EH (cell line): ENCODE results near the gene CCDC63.

ENCODE experiments used
- DNase-seq: peaks from one replicate; pipeline ENCODE4 v3.0.0-alpha.2; 2015; ENCODE audit warnings: low read depth

The CCDC63 gene

DNA sequence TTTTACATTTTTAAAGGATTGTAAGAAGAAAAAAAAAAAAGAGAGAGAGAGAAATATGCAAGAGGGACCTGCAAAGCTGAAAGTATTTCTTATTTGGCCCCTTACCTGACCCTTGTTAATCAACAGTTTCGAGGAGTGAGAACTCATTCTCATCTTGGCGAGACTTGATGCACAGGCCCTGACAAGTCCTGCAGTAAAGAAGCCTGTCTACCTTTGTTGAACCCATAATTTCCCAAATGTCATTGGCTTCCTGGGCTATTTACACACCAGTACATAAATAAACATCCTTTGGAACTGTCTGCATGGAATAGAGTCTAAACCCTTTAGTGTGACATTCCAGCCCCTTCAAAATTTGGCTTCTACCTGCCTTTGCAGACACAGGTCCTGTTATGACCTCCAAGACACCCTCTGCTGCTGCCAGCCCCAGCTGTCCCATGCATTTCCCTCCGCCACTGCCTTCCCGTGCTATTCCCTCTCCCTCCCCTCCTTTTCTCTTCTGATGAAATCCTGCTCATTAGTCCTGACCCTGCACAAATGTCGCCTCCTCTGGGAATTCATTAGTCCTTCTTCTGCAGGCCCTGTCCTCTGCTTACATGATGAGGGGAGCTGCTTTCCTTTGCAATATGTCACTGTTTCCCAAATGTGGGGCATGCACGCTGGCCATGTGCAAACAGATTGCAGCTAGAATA, 38.5 kb downstream of the CCDC63 start:
- DNase-seq: no peak

DNA sequence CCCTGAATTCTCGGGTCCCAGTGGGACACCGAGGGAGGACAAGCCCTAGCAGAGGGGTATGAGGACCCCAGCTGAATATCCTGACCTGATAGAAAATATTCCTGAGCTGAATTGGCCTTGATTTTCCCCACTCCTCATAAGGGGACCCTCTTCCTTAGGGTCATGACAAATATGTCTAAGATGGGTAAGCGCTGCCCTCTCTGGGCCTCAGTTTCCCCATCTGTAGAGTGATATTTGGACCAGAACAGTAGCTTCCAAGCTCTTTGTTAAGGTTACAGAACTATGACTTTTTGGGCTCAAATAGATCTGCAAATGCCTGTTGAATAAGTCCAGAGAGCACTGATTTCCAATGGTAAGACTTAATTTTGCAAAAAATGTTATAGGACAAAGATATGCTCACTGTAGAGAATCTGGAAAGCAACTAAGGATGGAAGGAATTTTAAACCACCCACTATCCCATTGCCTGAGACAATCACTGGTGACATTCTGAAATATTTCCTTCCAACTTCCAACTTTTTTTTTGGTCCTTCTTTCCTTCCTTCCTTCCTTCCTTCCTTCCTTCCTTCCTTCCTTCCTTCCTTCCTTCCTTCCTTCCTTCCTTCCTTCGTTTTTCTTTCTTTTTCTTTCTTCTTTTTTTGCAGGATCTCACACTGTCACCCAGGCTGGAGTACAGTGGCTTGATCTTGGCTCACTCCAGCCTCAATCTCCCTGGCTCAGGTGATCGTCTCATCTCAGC, 41.6 kb downstream of the CCDC63 start:
- DNase-seq: no peak

DNA sequence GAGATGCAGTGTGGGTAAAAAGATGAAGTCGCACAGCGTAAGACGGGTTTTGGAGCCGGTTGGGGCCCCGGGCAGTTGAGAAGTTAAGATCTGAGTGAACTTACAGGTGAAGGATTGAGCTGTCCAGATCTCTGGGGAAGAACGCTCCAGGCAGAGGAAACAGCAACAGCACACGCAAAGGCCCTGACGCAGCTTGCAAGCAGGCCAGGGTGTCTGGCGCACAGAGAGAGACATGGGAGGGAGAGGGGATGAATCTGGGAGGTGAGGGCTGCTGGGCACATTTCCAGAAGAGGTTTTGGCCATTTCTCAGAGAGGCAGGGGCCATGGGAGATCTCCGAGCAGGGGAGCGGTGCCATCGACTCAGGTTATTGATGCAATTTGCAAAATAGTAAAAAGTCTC, 42.6 kb downstream of the CCDC63 start:
- no peak for DNase-seq

DNA sequence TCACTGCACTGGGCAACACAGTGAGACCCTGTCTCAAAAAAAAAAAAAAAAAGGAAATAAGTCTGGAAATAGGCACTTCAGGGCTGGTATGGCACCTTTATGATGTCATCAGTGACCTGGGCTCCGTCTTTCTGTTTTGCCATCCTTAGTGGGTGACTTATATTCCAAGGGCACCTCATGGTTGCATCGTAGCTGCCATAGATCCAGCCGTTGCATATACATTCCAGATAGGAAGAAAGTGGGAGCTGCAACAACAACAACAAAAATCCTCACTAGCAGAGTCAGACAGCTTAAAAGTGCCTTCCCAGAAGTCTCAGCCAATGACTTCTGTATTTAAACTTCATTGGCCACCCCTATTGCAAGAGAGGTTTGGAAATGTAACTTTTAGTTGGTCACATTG, 47.2 kb downstream of the CCDC63 start:
- DNase-seq: no peak

DNA sequence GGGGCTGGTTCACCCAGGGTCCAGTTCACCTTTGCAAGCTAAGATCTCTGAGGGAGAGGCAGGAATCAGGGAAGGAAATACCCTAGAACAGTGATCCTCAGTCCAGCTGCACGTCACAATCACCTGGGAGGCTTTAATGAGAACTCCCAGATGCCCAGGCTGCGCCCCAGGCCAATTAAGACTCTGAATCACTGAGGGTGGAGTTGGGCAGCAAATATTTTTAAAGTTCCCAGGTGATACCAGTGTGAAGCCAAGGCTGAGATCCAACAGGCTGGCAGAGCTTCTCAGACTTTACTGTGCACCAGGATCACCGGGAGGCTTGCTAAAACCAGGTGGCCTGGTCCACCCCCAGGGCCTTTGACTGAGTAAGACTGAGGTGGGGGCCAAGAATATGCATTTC, 49.8 kb downstream of the CCDC63 start:
- DNase-seq: no peak

DNA sequence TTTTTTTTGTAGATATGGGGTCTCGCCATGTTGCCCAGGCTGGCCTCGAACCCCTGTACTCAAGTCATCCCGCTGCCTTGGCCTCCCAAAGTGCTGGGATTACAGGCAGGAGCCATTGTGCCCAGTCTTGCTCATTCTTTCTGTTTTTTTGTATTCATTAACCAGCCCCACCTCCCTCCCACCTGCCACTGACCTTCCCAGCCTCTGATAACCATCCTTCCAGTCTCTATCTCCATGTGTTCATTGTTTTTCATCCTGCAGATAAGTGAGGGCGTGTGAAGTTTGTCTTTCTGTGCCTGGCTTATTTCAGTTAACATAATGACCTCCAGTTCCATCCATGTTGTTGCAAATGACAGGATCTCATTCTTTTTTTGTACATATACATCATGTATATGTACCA, 54.6 kb downstream of the CCDC63 start:
- DNase-seq: no peak

DNA sequence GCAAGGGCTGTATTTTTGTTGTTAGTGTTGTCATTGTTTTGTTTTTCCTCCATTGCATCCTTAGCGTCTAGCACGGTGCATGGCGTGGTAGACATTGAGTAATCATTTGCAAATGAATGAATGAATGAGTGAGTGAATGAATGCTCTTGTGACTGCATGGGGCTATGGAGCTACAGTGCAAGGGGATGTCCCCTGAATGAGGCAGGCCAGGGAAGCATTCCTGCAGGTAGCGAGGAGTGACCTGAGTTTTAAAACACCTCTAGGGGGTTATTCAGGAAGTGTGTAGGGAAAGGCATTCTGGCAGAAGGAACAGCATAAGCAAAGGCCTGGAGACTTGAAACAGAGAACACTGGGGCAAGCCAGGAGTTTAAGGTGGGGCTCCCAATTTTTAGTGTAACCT, 56.7 kb downstream of the CCDC63 start:
- DNase-seq: no peak

DNA sequence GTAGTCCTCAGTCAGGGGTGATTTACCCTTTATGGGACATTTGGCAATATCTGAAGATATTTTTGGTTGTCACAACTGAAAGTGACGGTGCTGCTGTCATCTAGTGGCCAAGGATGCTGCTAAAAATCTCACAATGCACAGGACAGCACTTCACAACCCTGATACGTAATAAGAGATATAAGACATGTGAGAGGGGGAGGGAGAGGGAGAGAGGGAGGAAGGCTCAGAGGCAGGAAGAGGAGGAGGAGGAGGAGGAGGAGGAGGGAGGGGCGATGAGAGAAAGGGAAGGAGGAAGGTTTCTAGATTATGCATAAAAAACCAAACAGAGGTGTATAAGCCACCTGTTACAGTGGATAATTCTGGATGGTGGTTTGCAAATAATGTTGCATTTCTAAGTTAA, 59.3 kb downstream of the CCDC63 start:
- DNase-seq: no peak

DNA sequence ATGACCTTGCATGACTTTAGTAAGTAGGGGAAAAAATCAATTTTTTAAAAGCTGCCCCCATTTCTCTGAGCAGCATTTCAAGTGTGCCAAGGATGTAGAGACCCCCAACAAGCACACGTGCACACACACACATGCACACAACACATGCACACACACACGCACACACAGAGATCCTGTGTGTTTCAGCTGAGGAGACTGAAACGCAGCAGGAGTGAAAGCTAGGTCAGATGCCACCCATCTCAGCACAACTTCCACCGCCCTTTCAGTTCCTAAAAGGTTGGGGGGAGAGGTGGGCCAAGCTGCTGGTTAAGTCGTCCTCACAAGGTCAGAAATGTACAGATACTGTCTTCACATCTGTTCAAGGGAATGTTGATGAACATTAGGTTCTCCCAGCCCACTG, 59.7 kb downstream of the CCDC63 start:
- no peak for DNase-seq

DNA sequence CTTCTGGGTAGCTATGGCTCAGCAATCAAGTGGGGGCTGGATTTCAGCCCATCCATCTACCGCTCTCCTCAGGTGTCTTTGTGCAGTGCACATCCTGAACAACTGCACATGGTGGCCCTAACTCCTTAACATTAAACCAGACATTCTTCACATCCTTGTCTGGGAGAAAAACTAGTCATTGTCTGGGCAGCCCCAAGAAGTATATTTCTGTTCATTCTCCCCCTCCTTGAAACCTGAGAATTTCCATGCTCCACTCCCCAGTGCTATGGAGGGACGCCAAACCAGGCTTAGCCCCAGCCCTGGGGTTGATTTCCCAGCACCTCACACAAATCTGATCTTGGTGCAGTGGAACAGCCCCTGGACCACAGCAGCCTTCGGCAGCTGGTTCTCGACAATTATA, 60.2 kb downstream of the CCDC63 start:
- peak; percentile 23 for DNase-seq

DNA sequence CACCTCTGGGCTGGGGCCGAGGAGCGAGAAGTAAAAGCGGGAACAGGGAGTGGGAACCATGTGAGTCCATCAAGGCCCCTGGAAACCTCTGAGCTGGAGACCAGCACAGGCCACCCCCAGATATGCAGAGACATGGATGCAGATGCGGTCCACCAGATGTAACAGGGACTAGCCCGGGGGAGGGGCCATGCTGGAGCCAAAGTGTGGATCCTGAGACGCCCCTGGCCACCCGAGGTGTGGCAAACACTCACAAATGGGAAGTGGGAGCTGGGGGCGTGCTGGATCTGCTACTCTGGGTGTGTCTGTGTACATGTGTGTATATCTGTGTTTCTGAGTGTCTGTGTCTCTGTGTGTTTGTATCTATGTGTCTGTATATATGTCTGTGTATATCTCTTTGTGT, 60.8 kb downstream of the CCDC63 start:
- DNase-seq: no peak

DNA sequence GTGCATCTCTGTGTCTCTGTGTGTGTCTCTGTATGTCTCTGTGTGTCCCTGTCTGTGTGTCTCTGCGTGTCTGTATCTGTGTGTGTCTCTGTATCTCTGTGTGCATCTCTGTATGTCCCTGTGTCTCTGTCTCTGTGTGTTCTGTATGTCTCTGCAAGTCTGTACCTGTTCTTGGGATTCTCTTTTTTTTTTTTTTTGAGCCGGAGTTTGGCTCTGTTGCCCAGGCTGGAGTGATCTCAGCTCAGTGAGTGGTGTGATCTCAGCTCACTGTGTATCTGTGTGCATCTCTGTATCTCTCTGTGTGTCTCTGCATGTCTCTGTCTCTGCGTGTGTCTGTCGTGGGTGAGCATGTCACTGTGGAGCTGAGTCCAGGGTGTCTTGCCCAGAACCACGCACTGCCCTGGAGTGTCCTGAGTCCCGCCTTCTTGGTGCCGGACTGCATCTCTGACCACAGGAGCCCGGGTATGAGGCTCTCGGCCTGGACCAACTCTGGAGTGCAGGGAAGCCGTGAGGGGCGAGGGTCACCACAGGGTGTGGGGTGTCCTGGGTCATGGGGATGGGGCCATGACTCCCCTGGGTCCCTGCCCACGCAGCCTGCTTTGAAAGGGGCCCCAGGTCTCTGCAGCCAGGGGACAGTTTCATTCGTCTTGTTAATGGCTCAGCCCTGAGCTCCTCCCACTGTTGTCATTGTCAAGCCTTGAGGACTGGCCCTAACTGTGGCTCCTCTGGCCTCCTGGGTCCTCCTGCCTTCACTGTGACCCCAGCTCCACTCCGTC, 61.8 kb downstream of the CCDC63 start:
- no peak for DNase-seq

DNA sequence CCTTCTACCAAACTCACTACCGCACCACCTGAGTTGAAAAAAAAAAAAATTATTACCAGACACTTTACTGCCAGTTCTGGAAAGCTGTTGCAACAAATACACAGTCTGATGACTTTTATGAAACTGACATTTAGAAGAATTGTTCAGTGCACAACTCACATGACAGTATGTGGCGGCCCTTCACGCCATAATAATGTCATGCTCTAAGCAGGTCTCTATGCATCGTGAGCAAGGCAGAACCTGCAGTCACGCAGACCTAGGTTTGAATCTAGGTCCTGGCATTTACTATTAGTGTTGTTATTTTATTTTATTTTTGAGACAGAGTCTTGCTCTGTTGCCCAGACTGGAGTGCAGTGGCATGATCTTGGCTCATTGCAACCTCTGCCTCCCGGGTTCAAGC, 65.5 kb downstream of the CCDC63 start:
- no peak for DNase-seq

DNA sequence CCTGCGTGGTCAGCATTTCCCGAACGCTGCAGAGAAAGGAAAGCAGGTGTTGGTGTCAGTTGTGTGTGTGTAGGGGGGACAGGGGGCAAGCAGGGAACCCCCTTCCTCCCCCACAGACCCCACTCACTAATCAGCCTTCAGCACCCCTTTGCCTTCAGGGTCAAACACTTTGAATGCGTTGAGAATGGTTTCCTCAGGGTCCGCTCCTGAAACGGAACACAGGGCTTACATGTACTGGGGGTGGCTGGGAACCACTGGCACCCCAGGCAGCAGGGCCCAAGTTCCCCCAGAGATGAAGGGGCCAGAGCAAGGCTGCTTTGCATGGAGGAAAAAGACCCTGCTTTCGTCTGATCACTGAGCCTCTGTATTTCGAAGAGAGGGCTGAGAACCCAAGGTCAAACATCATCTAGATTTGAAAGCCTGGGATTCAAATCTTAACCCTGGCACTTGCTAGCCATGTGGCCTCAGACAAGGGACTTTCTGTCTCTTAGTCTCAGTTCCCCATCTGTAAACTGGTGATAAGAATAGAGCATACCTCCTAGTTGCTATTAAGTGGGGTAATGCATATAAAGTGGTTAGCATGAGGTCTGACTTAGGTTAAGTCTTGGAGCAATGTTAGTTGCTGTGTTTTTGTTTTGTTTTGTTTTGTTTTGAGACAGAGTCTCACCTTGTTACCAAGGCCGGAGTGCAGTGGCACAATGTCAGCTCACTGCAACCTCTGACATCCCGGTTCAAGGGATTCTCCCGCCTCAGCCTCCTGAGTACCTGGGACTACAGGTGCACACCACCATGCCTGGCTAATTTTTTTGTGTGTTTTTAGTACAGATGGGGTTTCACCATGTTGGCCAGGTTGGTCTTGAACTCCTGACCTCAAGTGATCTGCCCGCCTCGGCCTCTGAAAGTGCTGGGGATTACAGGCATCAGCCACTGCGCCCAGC, 66.6 kb downstream of the CCDC63 start:
- DNase-seq: no peak

DNA sequence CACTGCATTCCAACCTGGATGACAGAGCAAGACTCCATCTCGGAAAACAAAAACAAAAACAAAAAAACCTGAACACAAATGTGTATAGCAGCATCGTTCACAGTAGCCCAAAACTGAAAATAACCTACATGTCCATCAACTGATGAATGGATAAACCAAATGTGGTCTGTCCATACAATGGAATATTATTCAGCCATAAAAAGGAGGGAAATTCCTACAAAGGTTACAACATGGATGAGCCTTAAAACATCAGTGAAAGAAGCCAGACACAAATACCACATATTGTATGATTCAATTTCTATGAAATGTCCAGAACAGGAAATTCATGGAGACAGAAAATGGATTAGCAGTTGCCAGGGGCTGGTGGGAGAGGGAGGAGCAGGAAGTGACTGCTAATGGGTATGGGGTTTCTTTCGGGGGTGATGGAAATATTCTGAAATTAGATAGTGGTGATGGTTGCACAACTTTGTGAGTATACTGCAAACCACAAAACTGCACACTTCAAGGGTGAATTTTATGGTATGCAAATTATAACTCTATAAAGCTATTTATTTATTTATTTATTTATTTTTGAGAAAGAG, 69.6 kb downstream of the CCDC63 start:
- DNase-seq: peak; percentile 3

DNA sequence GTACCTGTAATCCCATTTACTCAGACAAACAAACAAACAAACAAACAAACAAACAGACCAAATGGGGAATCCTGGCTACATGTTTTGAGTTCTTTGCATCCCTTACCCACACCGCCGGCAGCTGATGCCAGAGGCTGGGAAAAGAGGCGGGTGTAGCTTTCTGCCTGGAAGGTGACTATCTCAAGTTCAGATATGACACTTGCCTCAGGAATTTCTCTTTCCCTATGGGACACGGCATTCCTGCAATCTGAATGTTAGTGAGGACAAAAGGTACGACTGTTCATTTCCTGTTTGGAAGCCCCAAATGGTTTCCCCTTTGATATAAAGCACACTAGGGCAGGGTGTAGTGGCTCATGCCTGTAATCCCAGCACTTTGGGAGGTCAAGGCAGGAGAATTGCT, 70.7 kb downstream of the CCDC63 start:
- peak; percentile 42 for DNase-seq

DNA sequence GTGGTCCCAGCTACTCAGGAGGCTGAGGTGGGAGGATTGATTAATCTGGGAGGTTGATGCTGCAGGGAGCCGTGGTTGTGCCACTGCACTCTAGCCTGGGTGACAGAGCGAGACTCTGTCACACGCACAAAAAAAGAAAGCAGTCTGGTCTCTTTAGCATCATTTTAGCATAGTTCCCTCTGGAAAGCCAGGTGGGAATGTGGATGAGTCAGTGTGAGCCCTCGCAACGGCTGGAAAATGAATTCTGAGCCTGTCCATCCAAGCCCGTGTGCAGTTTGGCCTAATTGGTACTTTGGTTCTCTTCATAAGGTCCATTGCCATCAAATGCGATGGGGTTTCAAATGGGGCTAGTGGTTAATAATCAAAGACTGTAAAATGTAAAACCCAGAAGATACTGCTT, 71.2 kb downstream of the CCDC63 start:
- no peak for DNase-seq

DNA sequence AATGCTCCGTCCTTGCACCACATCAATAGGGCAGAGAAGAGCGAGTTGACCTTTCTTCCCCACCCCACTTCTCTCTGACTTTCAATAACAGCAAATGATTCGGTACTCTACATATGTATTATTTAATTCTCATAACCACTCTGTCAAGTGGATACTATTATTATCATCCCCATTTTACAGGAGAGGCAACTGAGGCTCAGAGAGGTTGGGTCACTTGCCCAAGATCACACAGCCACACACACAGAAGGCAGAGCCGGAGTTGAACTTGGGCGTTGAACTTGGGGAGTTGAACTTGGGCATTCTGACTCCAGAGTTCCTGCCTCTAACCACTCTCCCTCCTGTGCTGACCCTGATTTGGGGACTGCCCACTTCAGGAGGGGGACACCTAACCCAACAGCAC, 72.9 kb downstream of the CCDC63 start:
- no peak for DNase-seq

DNA sequence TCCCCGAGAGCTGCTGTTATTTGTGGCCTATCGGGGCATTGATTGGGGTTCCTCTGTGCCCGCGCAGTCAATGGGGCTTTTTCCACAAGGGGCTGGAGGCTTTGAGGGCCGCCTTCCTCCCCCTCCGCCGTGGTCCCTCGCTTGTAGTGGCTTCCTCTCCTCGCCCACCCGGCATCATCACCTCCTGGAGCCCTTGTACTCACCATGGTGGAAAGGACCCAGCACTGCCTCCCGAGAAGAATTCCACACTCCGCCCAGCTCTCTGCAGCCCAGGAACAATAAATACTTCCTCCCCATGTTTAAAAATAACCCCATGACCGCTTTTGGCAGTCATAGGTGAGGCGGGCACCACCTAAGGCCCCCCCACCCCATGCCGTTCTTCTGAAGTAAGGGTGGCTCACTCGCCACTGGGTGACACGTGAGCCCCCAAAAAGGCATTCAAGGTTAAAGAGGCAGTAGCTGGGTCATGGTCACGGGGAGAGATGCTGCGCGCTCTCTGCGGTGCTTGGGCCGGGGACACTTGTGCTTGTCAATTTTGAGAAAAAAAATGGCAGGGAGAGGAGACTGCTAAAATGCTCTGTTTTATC, 73.6 kb downstream of the CCDC63 start, which contains the start of gene MYL2:
TSS of gene MYL2 (minus strand) at position 256 of the 587 bp plus-strand sequence. CDS start at position 206, 50 bp downstream.
- DNase-seq: no peak

DNA sequence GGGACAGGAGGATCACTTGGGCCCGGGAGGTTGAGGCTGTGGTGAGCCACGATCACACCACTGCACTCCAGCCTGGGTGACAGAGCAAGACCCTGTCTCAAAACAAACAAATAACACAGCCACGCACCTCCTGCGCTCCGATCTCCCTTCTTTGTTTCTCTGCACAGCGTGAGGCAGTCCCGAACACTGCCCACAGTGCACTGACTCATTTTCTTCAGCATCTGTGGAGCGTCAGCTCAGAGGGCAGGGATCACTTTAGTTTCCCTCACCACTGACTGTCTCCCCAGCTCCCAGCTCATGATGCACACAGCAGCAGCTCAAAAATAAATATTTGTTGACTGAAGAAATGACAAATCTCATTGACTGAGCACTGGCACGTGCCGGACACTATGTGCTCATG, 74.5 kb downstream of the CCDC63 start:
- peak; percentile 3 for DNase-seq

DNA sequence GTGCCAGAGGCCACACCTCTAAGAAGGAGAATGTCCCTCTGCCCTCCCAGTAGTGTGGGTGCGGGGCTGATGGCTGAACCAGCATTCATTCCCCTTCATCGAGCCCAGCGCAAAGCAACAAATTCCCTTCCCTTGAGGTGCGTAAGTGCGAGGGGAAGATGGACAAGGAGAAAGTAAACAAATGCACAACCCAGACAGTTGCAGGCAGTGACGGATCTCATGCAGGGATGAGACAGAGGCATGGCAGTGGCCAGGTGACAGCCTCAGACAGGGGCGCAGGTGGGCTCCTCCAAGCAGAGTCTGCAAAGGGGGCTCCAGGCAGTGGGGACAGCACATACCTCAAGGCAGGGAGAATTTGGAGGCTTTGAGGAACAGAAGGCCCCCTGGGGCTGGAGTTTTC, 75.9 kb downstream of the CCDC63 start:
- DNase-seq: no peak
